Right kidney (tissue), 1 donor: ENCODE measurements around the gene KL.

Experiments used
- DNase-seq: peaks from one replicate; pipeline ENCODE4 v3.0.0-alpha.2; 2016

Gene KL

DNA sequence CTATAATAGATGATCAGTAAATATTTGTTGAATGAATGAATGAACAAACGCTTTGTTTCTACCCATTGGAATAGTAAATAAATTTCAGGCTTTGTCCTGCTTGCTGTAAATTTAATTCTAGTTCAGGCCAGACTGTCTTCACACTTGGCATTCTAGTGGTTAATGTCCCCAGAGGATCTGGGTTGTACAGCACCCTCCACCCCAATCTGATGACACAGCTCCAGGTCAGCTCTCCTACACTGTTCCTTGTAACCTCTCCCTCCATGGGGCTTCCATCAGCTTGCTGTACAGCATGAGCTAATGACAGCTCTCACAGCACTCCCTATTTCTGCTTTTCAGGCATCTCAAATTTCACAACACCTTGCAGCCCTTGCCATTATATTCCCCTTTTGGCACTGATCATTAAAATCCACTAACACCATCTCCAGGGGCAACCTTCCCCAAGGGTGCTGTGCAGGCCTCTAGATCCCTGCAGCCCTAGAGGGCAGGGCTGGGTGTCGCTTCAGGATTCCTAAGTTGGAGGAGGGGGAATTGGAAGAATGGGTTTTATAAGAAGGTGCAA, 12.7 kb upstream of the KL start:
- DNase-seq: no peak

DNA sequence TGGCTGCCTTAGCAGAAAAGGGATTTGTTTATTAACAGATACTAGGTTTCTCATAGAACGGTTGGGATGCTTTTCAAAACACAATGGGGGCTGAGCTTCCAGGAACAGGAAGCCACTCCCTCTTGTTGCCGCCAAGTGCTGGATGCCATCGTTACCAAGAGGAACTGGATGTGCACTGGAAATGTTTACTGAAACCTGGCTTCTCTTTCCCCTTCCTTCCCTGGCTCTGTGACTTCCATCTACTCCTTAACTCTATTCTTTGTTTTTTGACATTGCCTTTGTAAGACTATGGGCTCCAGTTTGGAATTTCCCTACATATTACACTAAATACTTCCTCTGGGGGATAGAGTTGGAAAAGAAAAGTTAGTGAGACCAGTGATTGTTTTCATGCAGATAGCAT, 11.7 kb upstream of the KL start:
- no peak for DNase-seq

DNA sequence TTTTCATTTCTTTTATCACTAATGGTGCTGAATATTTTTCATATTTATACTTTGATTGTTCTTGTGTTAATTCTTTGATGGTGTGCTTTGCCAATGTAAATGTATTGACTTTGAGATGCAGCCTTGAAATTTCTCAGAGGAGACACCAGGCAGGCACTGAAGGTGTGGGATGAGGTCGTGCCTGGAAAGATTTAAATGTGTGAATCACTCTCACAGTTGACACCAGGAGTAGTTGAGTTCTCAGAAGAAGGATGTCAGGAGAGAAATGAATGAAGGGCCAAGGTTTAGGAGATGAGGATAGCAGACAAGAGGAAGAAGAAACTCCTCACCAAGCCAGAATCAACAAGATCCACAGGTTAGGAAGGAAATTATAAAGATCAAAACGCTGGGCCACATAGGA, 10.1 kb upstream of the KL start:
- no peak for DNase-seq

DNA sequence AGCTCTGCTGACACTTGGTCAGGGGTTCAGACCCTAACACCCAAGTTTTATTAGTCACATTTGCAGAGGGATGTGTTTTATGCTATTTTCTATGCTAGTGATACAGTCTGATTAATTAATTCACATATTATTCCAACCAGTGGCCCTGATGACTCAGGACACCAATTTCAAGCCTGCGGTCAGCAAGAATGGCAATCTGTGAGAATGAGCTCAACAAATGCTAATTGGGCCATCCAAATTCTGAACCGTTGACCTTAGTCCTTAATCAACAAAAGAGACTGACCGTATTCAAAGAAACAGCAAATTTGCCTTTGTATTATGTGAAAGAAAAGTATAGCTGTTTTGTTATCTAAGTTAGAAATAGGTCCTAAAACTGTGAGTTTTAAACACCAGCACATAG, 9.6 kb upstream of the KL start:
- no peak for DNase-seq

DNA sequence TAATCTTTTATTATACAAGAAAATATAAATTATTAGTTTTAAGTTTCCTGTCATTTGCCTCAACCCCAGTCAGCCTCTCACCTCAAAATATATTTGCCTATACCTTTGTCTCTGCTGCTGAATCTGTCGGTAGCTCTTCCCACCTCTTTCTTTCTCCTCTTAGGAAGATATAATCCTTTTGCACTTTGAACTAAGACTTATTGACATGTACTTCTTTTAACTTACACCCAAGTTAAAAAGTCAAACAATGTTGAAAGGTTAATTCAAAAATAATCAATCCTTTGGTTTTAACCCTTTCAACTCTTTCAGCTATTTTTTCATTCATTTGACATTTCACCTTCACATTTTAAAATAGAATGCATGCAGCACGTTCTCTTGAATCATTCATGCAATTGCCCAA, 9.0 kb upstream of the KL start:
- DNase-seq: no peak

DNA sequence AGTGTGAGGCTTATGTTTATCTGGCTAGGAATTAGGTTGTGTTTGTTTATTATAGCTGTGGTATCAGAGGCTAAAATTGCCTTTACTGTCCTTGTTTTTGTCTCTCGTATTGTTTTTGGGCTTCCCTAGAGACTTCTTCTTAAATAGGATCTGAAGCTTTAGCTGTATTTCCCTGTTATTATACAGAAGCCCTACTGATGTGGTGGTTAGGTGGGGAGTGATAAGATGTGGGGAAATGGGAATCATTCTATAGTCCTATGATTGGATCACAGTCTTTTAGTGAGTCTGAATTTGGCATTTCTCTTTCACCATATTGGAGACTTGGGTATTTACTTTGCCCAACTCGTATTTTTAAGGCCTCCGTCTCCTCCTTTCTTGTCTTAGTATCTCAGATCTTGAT, 8.3 kb upstream of the KL start:
- DNase-seq: no peak

DNA sequence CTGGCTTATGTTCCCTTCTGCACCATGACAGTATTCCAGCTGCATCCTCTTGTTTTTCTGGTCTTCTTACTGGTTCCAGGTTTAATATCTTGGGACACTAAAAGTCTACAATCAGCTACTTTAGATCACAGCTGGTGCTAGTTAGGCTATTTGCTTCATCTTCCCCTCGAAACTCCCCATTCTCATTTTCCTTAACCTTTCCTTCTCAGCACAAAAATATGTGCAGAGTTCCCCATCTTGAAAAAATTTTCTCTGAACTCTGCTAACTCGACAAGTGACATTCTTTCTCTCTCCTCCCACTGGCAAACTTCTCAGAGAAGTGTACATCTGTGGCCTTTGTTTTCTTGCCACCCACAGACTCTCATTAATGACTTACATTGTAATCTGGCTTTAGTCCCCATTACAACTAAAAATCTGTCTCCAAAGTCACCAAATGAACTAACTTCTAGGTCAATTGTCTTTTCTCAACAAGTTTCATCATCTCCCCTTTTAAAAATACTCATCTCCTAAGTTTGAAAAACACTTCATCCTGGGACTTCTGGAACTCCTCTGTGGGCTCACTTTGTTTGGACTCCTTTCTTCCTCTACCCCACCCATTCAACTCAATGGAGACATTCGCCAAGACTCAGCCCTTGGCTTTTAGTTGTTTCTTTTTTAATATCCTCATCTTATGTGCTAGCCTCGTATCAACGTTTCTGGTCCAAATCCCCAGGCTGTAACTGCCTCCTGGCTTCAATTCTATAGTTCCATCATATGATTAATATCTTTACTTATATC, 7.1 kb upstream of the KL start:
- DNase-seq: no peak

DNA sequence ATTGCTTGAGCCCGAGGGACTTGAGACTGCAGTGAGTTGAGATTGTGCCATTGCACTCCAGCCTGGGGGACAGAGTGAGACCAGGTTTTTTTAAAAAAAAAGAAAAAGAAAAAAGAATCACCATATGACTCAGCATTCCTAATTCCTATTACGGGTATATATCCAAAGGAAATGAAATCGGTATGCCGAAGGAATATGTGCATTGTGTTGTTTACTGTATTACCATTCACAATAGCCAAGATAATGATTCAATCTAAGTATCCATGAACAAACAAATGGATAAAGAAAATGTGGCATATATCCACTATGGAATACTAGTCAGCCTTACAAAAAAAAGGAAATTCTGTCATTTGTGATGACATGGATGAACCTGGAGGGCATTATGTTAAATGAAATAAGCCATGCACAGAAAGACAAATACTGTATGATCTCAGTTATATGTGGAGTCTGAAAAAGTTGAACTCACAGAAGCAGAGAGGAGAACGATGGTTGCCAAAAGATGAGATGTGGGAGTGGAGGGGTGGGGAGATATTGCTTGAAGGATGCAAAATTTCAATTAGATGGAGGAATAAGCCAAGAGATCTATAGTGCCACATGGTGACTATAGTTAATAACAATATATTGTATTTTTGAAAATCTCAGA, 4.3 kb upstream of the KL start:
- no peak for DNase-seq

DNA sequence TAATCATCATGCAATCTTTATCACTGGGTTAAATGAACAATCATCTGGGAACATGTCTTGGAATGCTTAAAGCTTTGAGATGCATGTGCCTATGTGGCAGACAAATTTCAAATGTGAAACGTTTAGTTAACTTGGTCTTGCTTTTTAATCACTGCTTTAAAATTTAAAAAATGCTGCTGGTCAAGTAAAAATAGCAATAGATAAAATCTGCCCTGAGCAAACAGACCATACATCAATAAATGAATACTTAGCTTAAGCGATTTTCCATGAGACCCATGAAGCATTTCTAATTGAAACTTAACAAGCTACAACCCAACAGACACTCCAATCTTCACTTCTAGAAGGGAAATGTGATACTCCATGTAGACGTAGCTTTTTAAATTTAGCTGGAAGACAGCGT, 1.9 kb upstream of the KL start:
- DNase-seq: no peak

DNA sequence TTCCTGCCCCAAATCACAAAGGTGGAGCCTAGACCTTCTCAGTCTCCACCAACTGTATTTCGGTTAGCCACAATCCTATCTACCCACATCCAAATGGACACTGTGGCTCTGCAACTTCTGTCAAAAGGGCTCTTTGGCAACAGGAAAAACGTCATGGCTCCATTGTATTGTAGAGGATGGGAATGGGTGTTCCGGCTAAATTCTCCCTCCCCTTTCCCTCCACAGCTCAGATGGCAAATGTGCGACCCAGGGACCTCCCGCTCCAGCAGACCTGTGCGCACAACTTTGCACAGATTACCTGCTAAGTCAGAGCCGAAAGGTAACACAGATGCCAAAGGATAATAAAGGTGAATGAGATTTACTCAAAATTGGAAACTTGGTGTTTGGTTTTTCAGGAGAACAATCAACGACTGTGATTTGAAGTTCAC, 968 bp upstream of the KL start:
- no peak for DNase-seq

DNA sequence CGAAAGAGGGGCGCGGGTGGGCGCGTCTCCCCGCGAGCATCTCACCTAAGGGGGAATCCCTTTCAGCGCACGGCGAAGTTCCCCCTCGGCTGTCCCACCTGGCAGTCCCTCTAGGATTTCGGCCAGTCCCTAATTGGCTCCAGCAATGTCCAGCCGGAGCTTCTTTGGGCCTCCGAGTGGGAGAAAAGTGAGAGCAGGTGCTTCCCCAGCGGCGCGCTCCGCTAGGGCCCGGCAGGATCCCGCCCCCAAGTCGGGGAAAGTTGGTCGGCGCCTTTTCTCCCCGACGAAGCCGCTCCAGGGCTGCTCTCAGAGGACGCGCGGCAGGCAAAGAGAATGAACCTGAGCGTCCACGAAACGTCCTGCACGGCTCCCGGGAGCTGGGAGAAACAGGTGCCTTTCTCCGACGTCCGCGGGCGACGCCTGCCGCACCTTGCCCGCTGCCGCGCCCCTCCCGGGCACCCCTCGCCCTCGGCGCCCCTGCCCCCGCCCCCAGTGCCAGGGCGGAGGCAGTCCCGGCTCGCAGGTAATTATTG, 366 bp upstream of the KL start:
- DNase-seq: peak; percentile 69

DNA sequence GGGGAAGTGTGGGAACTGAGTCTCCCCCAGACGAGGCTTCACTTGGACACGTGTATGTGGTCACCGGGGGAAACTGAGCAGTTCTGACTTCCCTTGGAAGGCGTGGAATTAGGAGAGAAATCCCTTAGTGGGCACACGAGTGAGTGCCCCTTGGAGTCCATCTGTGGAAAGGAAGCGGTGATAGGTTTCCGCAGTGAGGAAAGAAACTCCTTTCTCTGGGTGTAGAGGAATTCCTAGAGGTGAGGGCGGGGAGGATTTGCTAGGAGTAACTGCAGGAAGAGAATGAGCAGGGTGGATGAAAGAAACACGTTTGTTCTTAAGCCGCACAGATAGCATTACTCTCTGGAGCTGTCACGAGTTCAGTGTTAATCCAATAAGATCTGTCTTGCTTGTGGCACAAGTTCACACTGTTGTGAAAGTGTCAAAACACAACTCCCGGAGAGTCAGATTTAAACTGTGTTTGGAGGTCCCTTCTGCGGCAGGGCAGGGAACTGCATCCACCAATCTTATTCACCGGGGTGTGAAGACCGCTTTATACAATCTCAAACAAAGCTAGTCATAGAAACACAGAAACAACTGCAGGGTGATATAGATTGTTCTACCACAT, 1.2 kb downstream of the KL start:
- no peak for DNase-seq

DNA sequence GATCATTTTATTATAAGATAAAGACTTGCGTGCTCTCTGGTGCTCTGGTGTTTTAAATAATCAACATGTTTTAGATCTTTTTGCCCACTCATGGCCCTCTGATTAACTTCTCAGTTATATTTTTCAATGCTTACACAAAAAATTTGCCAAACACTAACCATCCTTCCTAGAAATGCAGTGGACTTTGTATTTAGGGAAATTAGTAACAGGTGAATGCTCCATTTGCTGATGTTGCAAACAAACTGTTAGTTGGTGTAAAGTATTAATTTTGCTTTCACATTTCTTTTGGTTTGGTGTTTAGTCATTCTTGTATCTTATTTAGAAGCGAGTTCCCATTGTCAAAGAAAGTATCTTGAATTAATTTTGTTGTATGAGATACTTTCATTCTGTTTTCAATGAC, 2.7 kb downstream of the KL start:
- DNase-seq: no peak

DNA sequence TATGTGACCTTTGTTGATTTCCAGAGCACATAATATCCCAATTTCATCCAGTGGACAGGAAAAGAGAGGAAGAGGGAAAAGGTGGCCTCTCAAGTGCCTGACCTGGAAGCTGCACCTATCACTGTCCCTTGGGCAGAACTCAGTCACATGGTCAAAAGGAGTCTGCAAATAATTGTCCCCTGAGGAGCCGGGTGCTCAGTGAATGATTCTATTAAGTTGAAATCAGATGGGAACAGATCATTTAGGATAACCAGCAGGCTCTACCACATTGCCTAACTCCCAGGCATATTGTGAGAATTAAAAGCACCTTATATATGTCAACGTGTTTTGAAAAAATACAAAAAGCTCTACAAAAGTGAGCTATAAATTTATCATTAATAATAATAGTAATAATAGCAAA, 6.8 kb downstream of the KL start:
- no peak for DNase-seq

DNA sequence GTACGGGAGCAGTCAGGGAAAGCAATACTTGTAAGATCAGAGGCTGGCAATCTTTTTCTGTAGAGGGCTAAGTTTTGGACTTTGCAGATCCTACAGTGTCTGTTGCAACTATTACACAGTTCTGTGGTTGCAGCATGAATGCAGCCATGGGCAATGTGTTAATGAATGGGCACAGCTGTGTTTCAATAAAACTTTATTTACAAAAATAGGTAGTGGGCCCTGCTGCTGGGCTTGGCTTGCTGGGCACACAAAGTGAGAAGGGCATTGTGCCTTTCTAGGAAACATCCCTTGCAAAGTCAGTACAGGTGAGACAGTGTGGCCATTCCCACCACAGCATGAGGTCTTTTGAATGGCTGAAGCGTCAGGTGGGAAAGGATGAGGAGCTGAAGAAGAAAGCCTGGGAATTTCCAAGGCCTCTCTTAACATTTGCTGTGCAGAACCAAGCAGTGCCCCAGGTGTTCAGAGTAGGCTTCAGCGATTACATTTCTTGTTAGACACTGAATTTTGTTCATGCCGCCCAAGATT, 9.1 kb downstream of the KL start:
- no peak for DNase-seq

DNA sequence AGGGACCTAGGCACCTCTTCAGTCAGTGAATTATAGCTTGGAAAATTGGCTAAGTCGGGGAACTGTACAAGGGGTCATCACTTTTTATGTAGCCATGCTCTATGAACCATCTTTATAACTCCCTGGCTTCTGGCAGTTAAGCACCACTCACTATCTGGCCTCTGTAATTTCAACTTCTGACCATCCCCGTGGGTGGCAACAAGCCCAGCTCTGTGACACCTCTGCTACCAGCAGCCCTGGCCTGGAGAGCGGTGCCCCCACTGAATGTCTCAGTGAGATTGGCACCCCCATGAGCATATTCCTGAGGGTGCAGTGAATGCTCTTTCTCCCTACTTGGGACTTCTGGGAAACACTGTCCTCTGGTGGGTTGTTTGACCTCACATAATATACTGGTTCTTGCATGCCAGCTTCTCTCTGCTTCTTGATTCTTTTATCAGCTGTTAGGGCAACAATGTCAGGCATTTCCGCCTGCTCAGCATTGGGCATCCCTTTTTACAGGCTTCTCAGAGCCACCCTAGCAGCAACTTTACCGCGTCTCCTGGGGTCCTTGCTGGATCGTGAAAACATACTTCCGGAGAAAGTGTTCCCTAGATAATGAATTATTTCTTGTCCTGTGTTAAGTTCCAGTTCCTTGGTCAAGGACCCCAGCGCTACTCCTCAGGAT, 10.4 kb downstream of the KL start:
- no peak for DNase-seq

DNA sequence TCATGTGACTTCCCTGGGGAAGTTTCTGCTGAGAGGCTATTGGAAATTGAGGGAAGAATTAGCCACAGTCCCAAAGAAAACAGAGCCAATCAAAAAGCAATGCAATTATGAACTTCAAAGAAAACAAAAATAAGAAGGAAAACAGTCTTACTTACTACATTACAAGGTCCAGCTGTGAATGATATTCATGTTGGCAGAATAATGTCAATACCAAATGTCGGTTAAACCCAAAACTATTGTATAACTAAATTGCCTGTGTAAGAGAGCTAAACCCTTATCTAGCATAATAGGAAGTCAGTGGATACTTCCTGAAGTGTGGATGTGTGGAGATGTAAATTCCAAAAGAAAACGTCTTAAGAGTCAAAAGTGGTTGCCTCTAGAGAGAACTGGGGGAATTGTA, 12.4 kb downstream of the KL start:
- DNase-seq: no peak

DNA sequence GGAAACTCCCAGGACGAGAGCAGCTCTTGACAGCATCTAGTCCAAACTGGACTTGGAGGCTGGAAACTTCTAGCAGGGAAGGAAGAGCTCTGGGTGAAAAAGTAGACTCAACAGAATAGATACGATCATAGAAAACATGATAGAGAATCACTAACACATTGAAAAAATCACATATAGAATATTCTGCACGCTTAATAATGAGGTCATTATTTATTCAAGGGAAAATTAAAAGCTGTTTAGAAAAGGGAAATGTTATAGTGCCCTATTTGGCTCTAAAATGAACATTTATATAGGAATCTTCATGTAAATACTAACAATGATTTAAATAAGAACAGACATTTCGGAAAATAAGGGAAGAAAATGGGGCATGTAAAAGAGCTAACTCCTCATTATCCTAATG, 15.1 kb downstream of the KL start:
- DNase-seq: no peak

DNA sequence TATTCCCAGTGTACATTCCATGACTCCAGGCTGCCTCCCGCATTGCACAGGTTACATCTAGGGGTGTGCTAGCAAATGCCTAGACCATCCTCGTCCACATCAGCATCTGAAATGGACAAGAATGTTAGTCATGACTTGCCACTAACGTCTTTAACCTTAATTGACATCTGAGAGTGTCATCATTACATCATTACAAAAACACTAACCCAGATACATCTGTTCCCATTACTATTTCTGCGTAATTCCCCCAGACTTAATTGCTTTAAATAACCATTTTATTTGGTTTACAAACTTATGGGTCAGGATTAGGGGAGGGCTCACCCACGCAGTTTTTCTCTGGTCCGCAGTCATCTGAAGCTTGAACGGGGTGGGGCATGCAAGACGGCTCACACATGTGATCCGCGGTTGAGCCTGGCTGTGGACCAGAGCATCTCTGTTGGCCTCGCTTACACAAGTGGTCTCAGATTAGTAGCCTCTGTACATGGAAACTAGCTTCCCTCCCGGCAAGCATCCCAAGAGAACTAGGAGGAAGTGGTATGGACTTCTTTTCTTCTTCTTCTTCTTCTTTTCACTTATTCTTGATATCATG, 15.9 kb downstream of the KL start:
- no peak for DNase-seq

DNA sequence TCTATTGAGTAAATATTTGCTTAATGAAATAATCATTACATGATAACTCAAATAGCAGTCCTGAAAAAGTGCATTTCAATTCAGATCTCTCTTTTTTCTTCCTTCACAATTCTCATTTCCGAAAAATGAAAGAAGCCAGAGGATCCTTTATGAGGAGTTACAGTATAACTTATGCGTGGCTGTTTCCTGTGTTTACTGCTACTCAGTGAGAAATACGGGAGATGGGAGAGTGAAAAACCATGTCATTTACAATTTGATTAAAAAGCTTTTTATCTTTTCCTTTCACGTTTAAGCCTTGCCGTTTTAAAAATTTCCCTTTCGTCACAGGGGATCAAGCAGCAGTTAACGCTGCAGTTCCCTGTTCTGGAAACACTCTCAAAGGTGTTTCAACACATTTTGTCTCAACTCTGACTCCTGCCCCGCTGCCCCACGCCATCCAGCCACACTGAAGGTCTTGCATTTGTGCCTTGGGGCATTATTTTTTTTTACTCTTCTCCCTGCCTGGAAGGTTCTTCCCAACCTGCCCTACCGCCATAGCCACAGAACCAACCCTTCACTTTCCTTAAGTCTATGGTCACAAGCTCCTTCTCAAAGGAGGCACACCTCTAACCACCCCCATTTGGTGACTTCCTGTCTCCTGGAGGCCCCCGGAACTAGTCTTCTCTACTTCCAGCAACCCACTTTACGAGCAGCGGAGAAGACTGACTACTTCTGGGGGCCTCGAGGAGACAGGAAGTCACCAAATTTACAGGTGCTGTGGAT, 17.0 kb downstream of the KL start:
- DNase-seq: no peak

DNA sequence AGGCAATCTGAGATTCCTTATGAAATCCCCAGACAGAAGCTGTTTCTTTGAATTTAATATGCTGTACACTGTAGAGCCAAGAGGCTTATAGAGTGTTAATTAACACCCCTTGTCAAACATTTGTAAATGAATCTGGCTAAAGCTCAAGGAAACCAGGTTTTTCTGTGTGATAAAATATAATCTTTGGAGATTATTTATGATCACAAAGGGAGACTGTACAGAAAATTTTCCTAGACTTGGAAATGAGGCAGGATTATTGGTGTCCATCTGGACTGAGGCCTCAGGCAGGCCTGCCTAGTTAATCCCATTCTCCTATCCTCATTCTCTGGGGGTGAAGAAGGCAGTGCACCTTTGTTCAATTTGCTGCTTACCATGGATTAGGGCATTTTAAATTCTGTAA, 17.8 kb downstream of the KL start:
- DNase-seq: no peak
